Suprapubic skin (tissue), 4 donors: ENCODE data around the gene HIGD2A. TPM values are rescaled to one million over a fixed set of nuclear protein-coding genes. Genes with fewer than 3 reads are reported as not detected.

Experiments
- DNase-seq, 2 donors: peaks; one replicate each; pipeline ENCODE4 v3.0.0-alpha.2; 2019; ENCODE audit warnings: low spot score in 2 of 2
- H3K27ac ChIP-seq: fragments of 200-600 bp; sonication (generic); one replicate; pipeline ENCODE4 v1.5.1; 2019
- H3K27me3 ChIP-seq: fragments of 200-600 bp; sonication (generic); one replicate; pipeline ENCODE4 v1.5.1; 2019
- H3K36me3 ChIP-seq: fragments of 200-600 bp; sonication (generic); one replicate; pipeline ENCODE4 v1.5.1; 2019
- H3K4me1 ChIP-seq: fragments of 200-600 bp; sonication (generic); one replicate; pipeline ENCODE4 v1.5.1; 2019
- H3K4me3 ChIP-seq: fragments of 200-600 bp; sonication (generic); one replicate; pipeline ENCODE4 v1.5.1; 2019; ENCODE audit warnings: mild to moderate bottlenecking
- H3K9me3 ChIP-seq: fragments of 200-600 bp; sonication (generic); one replicate; pipeline ENCODE4 v1.5.1; 2019
- EP300 ChIP-seq: sonication (generic); formaldehyde crosslinking; IDR thresholded peaks from one replicate; pipeline ENCODE4 v1.6.1; 2017; ENCODE audit warnings: antibody characterized with exemption
- POLR2A ChIP-seq, 2 donors: fragments of 450-650 bp; IDR thresholded peaks; one replicate each; pipeline ENCODE4 v1.6.1; 2017; ENCODE audit warnings: antibody characterized with exemption in 2 of 2, mild to moderate bottlenecking in 2 of 2, moderate library complexity in 2 of 2
- POLR2AphosphoS5 ChIP-seq, 3 donors: sonication (generic); formaldehyde crosslinking; IDR thresholded peaks; one replicate each; pipeline ENCODE4 v1.6.1; 2017; ENCODE audit warnings: antibody characterized with exemption in 3 of 3
- WGBS: methylation state at CpG from one replicate; pipeline ENCODE4 v1.1.5; 2018; 5-methylcytosine and 5-hydroxymethylcytosine counted together
- total RNA-seq, 4 donors: library from RNA; depleted of rRNA; stranded (reverse); fragments of >200 nt; gene quantifications; one replicate each; pipeline ENCODE4 v1.1.0, GENCODE V29; 2016
- TF ChIP-seq, protein P1 (sequence below), 2 donors: fragments of 200-600 bp in 1 of 2; fragments of 450-650 bp in 1 of 2; sonication (generic) in 1 of 2; IDR thresholded peaks; one replicate each; pipeline ENCODE4 v1.5.1; 2016 to 2019; ENCODE audit warnings: antibody characterized with exemption in 2 of 2, mild to moderate bottlenecking in 1 of 2, moderate library complexity in 1 of 2

HIGD2A gene
- total RNA-seq, 4 donors from 2014 or later, result 119 to 173 (median 161) TPM

DNA sequence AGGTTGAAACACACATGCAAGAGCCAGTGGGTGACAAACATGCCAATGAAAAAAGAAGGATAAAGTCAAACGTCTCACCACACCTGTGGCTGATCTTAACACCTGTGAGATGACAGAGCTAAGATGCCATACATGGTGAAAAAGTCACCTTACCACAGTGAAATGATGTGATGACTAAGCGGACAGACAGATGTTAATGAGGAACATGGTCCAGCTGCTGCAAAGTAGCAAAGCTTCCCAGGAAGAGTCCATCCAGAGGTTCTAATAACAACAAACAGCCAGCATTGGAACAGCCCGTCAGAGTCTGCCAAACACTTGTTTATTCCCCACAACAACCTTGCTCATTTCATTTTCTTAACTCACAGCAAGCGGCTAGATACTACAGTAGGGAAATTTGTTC lies 28.9 kb upstream of the HIGD2A start:
- no peak overlapping the region for H3K4me3 ChIP-seq
- 65% methylated on average over 4 of the region's 4 CpGs for WGBS
- no peak overlapping the region for H3K27ac ChIP-seq
- H3K4me1 ChIP-seq, result peaks cover 19% of the 10 kb centered on the region
- peaks cover 25% of the 10 kb centered on the region for H3K36me3 ChIP-seq
- no peak for DNase-seq
- no peaks in the 10 kb centered on the region for H3K27me3 ChIP-seq
- TF ChIP-seq EP300, result no peak
- TF ChIP-seq, protein P1, sequence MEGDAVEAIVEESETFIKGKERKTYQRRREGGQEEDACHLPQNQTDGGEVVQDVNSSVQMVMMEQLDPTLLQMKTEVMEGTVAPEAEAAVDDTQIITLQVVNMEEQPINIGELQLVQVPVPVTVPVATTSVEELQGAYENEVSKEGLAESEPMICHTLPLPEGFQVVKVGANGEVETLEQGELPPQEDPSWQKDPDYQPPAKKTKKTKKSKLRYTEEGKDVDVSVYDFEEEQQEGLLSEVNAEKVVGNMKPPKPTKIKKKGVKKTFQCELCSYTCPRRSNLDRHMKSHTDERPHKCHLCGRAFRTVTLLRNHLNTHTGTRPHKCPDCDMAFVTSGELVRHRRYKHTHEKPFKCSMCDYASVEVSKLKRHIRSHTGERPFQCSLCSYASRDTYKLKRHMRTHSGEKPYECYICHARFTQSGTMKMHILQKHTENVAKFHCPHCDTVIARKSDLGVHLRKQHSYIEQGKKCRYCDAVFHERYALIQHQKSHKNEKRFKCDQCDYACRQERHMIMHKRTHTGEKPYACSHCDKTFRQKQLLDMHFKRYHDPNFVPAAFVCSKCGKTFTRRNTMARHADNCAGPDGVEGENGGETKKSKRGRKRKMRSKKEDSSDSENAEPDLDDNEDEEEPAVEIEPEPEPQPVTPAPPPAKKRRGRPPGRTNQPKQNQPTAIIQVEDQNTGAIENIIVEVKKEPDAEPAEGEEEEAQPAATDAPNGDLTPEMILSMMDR (IDR thresholded peaks at IDR 0.05), result no peak
- TF ChIP-seq POLR2AphosphoS5 (IDR thresholded peaks at IDR 0.05), result no peak
- TF ChIP-seq POLR2A (IDR thresholded peaks at IDR 0.05), result no peak
- no peaks in the 10 kb centered on the region for H3K9me3 ChIP-seq

DNA sequence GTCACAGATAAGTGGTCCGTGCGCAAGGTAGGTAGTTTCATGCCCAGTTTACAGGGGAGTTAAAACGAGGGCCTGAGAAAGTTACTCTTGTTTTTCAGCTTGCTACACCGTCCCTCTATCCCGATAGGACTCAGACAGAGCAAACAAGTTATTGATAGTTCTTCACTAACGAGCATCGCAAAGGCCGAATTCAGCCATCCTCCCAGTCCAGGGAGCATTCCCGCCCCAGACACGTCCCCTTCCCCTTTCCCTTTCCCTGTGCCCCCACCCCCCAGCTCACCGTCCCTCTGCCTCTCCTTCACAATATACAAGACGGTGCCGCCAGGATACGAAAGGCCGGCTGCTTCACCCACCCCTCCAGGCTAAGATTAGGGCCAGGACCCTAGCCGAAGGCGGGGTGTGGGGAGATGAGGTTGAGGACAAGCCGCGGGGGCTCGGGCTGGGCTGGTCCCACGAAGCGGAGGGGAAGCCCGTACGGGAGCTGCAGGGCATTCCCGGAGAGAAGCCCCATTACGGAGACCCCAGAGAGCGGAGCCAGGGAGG lies 27.6 kb upstream of the HIGD2A start:
- TF ChIP-seq EP300 (no peak), POLR2AphosphoS5 (IDR thresholded peaks at IDR 0.05) (no peak), POLR2A (IDR thresholded peaks at IDR 0.05) (no peak)
- TF ChIP-seq, protein P1 (IDR thresholded peaks at IDR 0.05), result no peak
- H3K9me3 ChIP-seq, result no peaks in the 10 kb centered on the region
- no peak for DNase-seq
- H3K27ac ChIP-seq, result no peak overlapping the region
- H3K4me3 ChIP-seq, result peak overlapping the region; percentile 62
- H3K4me1 ChIP-seq, result peaks cover 25% of the 10 kb centered on the region
- 2% methylated on average over 20 of the region's 27 CpGs for WGBS
- peaks cover 17% of the 10 kb centered on the region for H3K36me3 ChIP-seq
- no peaks in the 10 kb centered on the region for H3K27me3 ChIP-seq

DNA sequence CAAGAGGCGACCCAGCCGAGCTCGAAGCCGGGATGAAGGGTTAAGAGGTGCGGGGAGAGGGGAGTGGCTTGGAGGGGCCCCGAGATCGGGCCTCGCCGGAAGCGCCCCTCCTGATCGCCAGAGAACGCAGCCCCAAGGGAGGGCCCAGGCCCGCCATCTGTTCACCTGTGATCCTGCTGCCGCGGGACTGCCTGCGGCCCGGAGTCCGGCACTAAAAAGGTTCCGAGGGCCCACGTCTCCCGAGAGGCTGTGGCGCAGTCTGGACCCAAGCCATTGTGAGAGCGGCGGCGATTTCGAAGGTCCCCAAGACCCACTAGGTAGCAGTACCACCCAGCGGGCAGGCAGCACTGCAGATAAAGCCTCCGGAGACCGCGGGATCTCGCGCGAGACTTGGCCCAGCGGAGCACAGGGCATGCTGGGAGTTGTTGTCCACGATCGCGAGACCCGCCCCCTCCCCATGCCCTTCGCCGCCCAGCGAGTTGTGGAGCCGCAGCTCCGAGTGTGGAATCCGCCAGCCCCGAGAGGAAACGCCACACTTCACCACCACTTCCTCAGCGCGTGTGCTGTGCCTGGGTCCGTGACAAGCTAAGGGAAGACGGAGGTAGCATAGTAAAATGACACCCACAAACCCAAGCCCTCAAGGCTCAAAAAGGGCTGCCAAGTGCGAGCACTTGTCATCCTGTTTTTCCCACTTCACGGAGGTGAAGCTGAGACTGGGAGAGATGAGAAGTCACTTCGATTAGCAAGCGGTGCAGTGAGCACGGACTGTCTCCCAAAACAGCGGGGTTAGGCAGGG lies 26.9 kb upstream of the HIGD2A start, which contains the start of gene KIAA1191:
Gene KIAA1191, minus strand, starts transcription at position 328 of the 796 bp plus-strand sequence. CDS start 2,256 bp downstream, outside the sequence.
- H3K4me3 ChIP-seq, result peak within 1 kb of the TSS; percentile 62

DNA sequence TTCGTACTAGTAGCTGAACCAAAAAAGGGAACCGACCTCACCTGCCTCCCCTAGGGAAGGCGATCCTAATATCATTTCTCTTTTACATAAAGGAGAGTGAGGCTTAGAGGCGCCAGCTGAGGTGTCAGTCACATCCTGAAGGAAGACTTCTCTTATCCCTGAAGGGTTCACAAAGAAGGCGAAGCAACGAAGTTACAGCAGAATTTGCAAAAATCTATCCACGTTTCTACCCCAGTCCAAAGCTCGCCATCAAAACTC lies 26.4 kb upstream of the HIGD2A start:
- no peaks in the 10 kb centered on the region for H3K27me3 ChIP-seq
- TF ChIP-seq, protein P1 (IDR thresholded peaks at IDR 0.05), result no peak
- no peak for TF ChIP-seq EP300
- TF ChIP-seq POLR2AphosphoS5 (IDR thresholded peaks at IDR 0.05), result no peak
- no peak for TF ChIP-seq POLR2A (IDR thresholded peaks at IDR 0.05)
- H3K4me3 ChIP-seq, result peak overlapping the region; percentile 62
- 59% methylated on average over 8 of the region's 8 CpGs for WGBS
- DNase-seq, result no peak
- no peak overlapping the region for H3K27ac ChIP-seq
- no peaks in the 10 kb centered on the region for H3K9me3 ChIP-seq
- peaks cover 32% of the 10 kb centered on the region for H3K4me1 ChIP-seq
- peaks cover 14% of the 10 kb centered on the region for H3K36me3 ChIP-seq

More for the DNA sequence above, 26.9 kb upstream of the HIGD2A start, which contains the start of gene KIAA1191:
- Histone ChIP-seq H3K36me3 (peaks cover 17% of the 10 kb centered on the region), H3K27ac (peak within 1 kb of the TSS; percentile 43), H3K9me3 (no peaks in the 10 kb centered on the region), H3K4me1 (peaks cover 32% of the 10 kb centered on the region), H3K27me3 (no peaks in the 10 kb centered on the region)
- under 1% methylated on average over 49 of the region's 56 CpGs for WGBS
- TF ChIP-seq, protein P1 (IDR thresholded peaks at IDR 0.05), result no peak
- TF ChIP-seq POLR2A (IDR thresholded peaks at IDR 0.05) (peak in 1 of 2 donors; percentile 66), EP300 (no peak), POLR2AphosphoS5 (IDR thresholded peaks at IDR 0.05) (peak in 2 of 3 donors; percentile 12 to 73)
- peak; percentile 96 to 97 for DNase-seq

DNA sequence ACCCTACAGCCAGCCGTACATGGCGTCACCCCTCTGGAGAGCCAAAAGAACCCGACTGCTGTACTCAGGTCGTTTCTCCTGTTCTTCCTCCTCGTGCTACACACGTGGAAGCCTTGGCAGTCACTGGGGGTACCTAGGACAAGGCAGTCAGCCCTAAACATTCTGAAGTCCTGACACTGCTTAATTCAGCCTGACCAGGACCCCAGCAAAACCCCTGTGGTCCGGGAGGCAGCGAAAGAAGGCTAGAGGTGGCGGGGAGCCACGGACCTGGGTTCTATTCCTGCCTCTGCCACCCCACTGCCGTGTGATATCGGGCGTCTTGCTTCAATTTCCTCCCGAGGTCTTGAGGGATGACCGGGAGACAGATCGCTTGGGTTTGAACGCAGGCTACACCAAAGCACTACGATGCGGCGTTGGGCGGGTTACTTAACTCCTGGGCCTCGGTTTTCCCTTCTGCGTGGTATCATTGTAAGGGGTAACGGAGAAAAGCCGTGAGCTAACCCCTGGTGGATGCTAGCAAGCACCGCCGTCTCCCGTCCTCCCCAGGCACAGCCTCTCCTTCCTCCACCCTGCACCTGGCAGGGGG lies 23.7 kb upstream of the HIGD2A start:
- no peak for TF ChIP-seq EP300
- no peak overlapping the region for H3K27ac ChIP-seq
- H3K27me3 ChIP-seq, result no peaks in the 10 kb centered on the region
- no peak for DNase-seq
- H3K9me3 ChIP-seq, result no peaks in the 10 kb centered on the region
- H3K36me3 ChIP-seq, result peaks cover 21% of the 10 kb centered on the region
- peaks cover 32% of the 10 kb centered on the region for H3K4me1 ChIP-seq
- WGBS, result 42% methylated on average over 17 of the region's 28 CpGs
- H3K4me3 ChIP-seq, result peak overlapping the region; percentile 69
